ENCODE results near the gene ZBTB20.

DNA sequence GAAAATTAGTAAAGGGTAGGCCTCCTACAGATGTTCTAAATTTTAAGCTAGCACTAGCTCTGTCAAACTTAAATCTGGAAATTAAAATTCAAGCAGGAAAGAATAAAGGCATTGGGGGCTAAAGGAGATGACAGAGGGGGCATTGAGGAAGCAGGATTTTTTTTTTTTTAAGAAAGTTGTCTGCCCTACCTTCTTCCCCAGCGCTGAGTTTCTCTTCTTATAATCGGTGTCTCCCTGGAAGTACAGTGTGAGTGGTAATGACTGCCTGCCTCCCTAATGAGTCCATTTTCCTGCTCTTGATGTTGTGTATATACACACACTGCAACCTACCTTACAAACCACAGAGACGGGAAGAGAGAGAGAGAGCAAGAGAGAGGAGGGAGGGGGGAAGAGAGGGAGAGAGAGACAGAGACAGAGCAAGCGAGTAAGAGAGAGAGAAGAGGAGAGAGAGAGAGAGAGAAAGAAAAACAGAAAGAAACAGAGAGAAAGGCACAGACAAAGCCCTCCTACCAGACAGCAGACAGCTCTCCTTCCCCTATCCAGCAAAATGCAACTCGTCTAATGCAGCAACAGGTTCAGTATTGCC lies 47.0 kb downstream of the ZBTB20 start:
- TF ChIP-seq, protein P1, sequence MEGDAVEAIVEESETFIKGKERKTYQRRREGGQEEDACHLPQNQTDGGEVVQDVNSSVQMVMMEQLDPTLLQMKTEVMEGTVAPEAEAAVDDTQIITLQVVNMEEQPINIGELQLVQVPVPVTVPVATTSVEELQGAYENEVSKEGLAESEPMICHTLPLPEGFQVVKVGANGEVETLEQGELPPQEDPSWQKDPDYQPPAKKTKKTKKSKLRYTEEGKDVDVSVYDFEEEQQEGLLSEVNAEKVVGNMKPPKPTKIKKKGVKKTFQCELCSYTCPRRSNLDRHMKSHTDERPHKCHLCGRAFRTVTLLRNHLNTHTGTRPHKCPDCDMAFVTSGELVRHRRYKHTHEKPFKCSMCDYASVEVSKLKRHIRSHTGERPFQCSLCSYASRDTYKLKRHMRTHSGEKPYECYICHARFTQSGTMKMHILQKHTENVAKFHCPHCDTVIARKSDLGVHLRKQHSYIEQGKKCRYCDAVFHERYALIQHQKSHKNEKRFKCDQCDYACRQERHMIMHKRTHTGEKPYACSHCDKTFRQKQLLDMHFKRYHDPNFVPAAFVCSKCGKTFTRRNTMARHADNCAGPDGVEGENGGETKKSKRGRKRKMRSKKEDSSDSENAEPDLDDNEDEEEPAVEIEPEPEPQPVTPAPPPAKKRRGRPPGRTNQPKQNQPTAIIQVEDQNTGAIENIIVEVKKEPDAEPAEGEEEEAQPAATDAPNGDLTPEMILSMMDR (IDR thresholded peaks at IDR 0.05), result no peak
- TF ChIP-seq POLR2A (IDR thresholded peaks at IDR 0.05) (no peak), POLR2AphosphoS5 (IDR thresholded peaks at IDR 0.05) (peak; percentile 68)
